SK-N-SH (cell line): Measurements from ENCODE around the gene SIK2. TPM values are rescaled to one million over a fixed set of nuclear protein-coding genes. Genes with fewer than 3 reads are reported as not detected.

Source experiments
- CTCF ChIA-PET: fragments of 300-600, 350-600 bp; formaldehyde crosslinking; extraction: SDS; loops from one replicate; lab custom pipeline; 2021; lab: Yijun Ruan, JAX
- POLR2A ChIA-PET: fragments of 350-600 bp; sonication (Branson Sonifier 250); formaldehyde crosslinking; extraction: SDS; loops from one replicate; lab custom pipeline; 2020; ENCODE audit warnings: antibody characterized with exemption, inconsistent platforms; lab: Yijun Ruan, JAX
- DNase-seq: peaks from one replicate; pipeline ENCODE4 v3.0.0; 2012
- H2AFZ ChIP-seq: fragments of 200-600 bp; sonication (generic); 2 replicates; pipeline ENCODE4 v1.8.1; 2016; ENCODE audit warnings: antibody characterized with exemption, mild to moderate bottlenecking, low read depth
- H3F3A ChIP-seq: fragments of 200-600 bp; sonication (generic); replicated peaks from 2 replicates; pipeline ENCODE3; 2016; ENCODE audit warnings: antibody characterized with exemption, mild to moderate bottlenecking; ENCODE audit not compliant: insufficient read depth
- H3K27ac ChIP-seq, 2 experiments: fragments of 200-500 bp in 1 of 2; fragments of 200-600 bp in 1 of 2; sonication (Bioruptor generic) in 1 of 2; sonication (generic), shearing (Covaris generic) in 1 of 2; 2 replicates each; pipeline versions ENCODE4 v1.5.1 to v1.6.1; 2014 to 2016; ENCODE audit warnings: low read depth in 2 of 2, inconsistent platforms in 1 of 2, low read length in 1 of 2, mild to moderate bottlenecking in 1 of 2, mixed read lengths in 1 of 2
- H3K27me3 ChIP-seq: fragments of 200-600 bp; sonication (generic), shearing (Covaris generic); 2 replicates; pipeline ENCODE4 v1.6.1; 2016; ENCODE audit warnings: mixed run types; ENCODE audit not compliant: insufficient read depth
- H3K36me3 ChIP-seq, 2 experiments: fragments of 200-500 bp in 1 of 2; fragments of 200-600 bp in 1 of 2; sonication (Bioruptor generic) in 1 of 2; sonication (generic) in 1 of 2; replicated peaks in 1 of 2; 2 replicates each; pipeline versions ENCODE3 to v1.5.1; 2014 to 2016; ENCODE audit warnings: low read length in 1 of 2, mild to moderate bottlenecking in 1 of 2; ENCODE audit not compliant: insufficient read depth in 2 of 2, control insufficient read depth in 1 of 2
- H3K4me1 ChIP-seq, 2 experiments: fragments of 200-500 bp in 1 of 2; fragments of 200-600 bp in 1 of 2; sonication (Bioruptor generic) in 1 of 2; sonication (generic), shearing (Covaris generic) in 1 of 2; 2 replicates each; pipeline versions ENCODE4 v1.5.1 to v1.6.1; 2014 to 2016; ENCODE audit warnings: low read depth in 1 of 2, low read length in 1 of 2, mixed run types in 1 of 2; ENCODE audit not compliant: insufficient read depth in 2 of 2, control insufficient read depth in 1 of 2
- H3K4me2 ChIP-seq: fragments of 200-600 bp; sonication (generic), shearing (Covaris generic); 2 replicates; pipeline ENCODE4 v1.6.1; 2017; ENCODE audit warnings: mixed run types
- H3K4me3 ChIP-seq, 2 experiments: fragments of 200-500 bp in 1 of 2; fragments of 200-600 bp in 1 of 2; sonication (Bioruptor generic) in 1 of 2; sonication (generic), shearing (Covaris generic) in 1 of 2; 2 replicates each; pipeline versions ENCODE4 v1.5.1 to v1.8.1; 2014 to 2016; ENCODE audit warnings: low read depth in 2 of 2, inconsistent platforms in 1 of 2, low read length in 1 of 2, mild to moderate bottlenecking in 1 of 2, mixed read lengths in 1 of 2, moderate library complexity in 1 of 2
- H3K79me2 ChIP-seq: fragments of 200-600 bp; sonication (generic); 2 replicates; pipeline ENCODE4 v1.8.1; 2017; ENCODE audit warnings: mild to moderate bottlenecking; ENCODE audit not compliant: insufficient read depth
- H3K9ac ChIP-seq: fragments of 200-600 bp; sonication (generic); 2 replicates; pipeline ENCODE4 v1.6.1; 2017; ENCODE audit warnings: mixed run types
- H3K9me2 ChIP-seq: fragments of 200-600 bp; sonication (generic); 2 replicates; pipeline ENCODE4 v1.6.1; 2017; ENCODE audit warnings: mixed run types
- H3K9me3 ChIP-seq: fragments of 200-600 bp; sonication (generic); 2 replicates; pipeline ENCODE4 v1.6.1; 2017; ENCODE audit warnings: mixed run types, mild to moderate bottlenecking, moderate library complexity
- H4K20me1 ChIP-seq: fragments of 200-600 bp; sonication (generic); 2 replicates; pipeline ENCODE4 v1.6.1; 2017; ENCODE audit warnings: mild to moderate bottlenecking, mixed run types; ENCODE audit not compliant: insufficient read depth
- CHD2 ChIP-seq: fragments of 150-350 bp; IDR thresholded peaks from 2 replicates; pipeline ENCODE4 v1.6.1; 2018; ENCODE audit warnings: low read length; ENCODE audit not compliant: partially characterized antibody
- CTCF ChIP-seq: fragments of 200-600 bp; sonication (generic); IDR thresholded peaks from 2 replicates; pipeline ENCODE4 v1.6.1; 2017; ENCODE audit warnings: antibody characterized with exemption, mild to moderate bottlenecking, moderate library complexity
- FOSL2 ChIP-seq: IDR thresholded peaks from 2 replicates; pipeline ENCODE4 v1.4.0; 2012; ENCODE audit warnings: low read depth, mild to moderate bottlenecking, moderate library complexity, borderline replicate concordance
- JUND ChIP-seq: IDR thresholded peaks from 2 replicates; pipeline ENCODE4 v1.4.0; 2012
- MAX ChIP-seq: IDR thresholded peaks from 2 replicates; pipeline ENCODE4 v1.4.0; 2012; ENCODE audit warnings: low read depth
- NFIC ChIP-seq: IDR thresholded peaks from 2 replicates; pipeline ENCODE4 v1.4.0; 2012; ENCODE audit warnings: borderline replicate concordance
- PBX3 ChIP-seq: IDR thresholded peaks from 2 replicates; pipeline ENCODE4; 2012
- REST ChIP-seq: IDR thresholded peaks from 2 replicates; pipeline ENCODE4 v1.6.1; 2012; ENCODE audit warnings: mild to moderate bottlenecking, low read depth, low read length, moderate library complexity
- SMC3 ChIP-seq: IDR thresholded peaks from 2 replicates; pipeline ENCODE4 v1.6.1; 2012; ENCODE audit warnings: low read depth, low read length, improper control_type of control experiment
- USF1 ChIP-seq: IDR thresholded peaks from 2 replicates; pipeline ENCODE4 v1.4.0; 2012; ENCODE audit warnings: low read depth, borderline replicate concordance
- YY1 ChIP-seq: IDR thresholded peaks from 2 replicates; pipeline ENCODE4 v1.4.0; 2012; ENCODE audit warnings: low read depth, mild to moderate bottlenecking
- ZBTB33 ChIP-seq: IDR thresholded peaks from 2 replicates; pipeline ENCODE4 v1.4.0; 2012; ENCODE audit warnings: low read depth, borderline replicate concordance
- WGBS: methylation state at CpG from one replicate; pipeline ENCODE4 v1.1.6; 2017; ENCODE audit warnings: low lambda C conversion rate; 5-methylcytosine and 5-hydroxymethylcytosine counted together
- polyA plus RNA-seq, 3 experiments: library from polyadenylated mRNA; depleted of rRNA; stranded (reverse); fragments of >200 nt; gene quantifications; 2 replicates each; pipeline ENCODE4 v1.2.3, GENCODE V29; 2012

SIK2 gene
- polyA plus RNA-seq, 1 of the 3 experiments (the other 2 are of a cell fraction) = 8.9 TPM

GRCh38 chr11:111718436-111718835 lies 116.2 kb downstream of the SIK2 start:
- POLR2A ChIA-PET = no interaction called here
- Histone ChIP-seq H3K4me1 (peaks cover 18 to 24% of the 10 kb centered on the region in 2 experiments; a peak in 2 of 4 replicates), H3K79me2 (no peaks in the 10 kb centered on the region), H3F3A (peaks cover 17% of the 10 kb centered on the region), H3K4me3 (no peak overlapping the region), H4K20me1 (no peaks in the 10 kb centered on the region), H3K9me2 (no peaks in the 10 kb centered on the region), H3K27me3 (no peaks in the 10 kb centered on the region), H3K27ac (peak overlapping the region in 1 of 2 experiments; percentile 41; a peak in 2 of 4 replicates), H3K4me2 (0 out of 2 replicates have a peak overlapping the region, but pooled peaks have one; percentile 12), H2AFZ (no peak overlapping the region), H3K9ac (no peak overlapping the region), H3K36me3 (peaks cover 37 to 41% of the 10 kb centered on the region in 2 experiments), H3K9me3 (no peaks in the 10 kb centered on the region)
- DNase-seq = no peak
- CTCF ChIA-PET = no interaction called here
- WGBS = 70% methylated on average over 6 of the region's 6 CpGs
- TF ChIP-seq FOSL2 (peak; percentile 45; the same call in 1 of the 2 replicates), REST (no peak), PBX3 (no peak), JUND (peak; percentile 40), NFIC (0 out of 2 replicates have a peak, but pooled peaks have one; percentile 18), ZBTB33 (no peak)

GRCh38 chr11:111718859-111719258 lies 116.6 kb downstream of the SIK2 start:
- H3K79me2 ChIP-seq = no peaks in the 10 kb centered on the region
- no peaks in the 10 kb centered on the region for H3K27me3 ChIP-seq
- peaks cover 35 to 45% of the 10 kb centered on the region in 2 experiments for H3K36me3 ChIP-seq
- no peak overlapping the region for H3K9ac ChIP-seq
- ChIA-PET CTCF (no interaction called here), POLR2A (no interaction called here)
- H4K20me1 ChIP-seq = no peaks in the 10 kb centered on the region
- H3K4me1 ChIP-seq = peaks cover 18 to 28% of the 10 kb centered on the region in 2 experiments; a peak in 2 of 4 replicates
- WGBS = 86% methylated on average over 5 of the region's 5 CpGs
- H2AFZ ChIP-seq = no peak overlapping the region
- peaks cover 17% of the 10 kb centered on the region for H3F3A ChIP-seq
- no peaks in the 10 kb centered on the region for H3K9me2 ChIP-seq
- no peak overlapping the region for H3K4me3 ChIP-seq
- H3K9me3 ChIP-seq = no peaks in the 10 kb centered on the region
- H3K27ac ChIP-seq = peak overlapping the region in 1 of 2 experiments; percentile 41; a peak in 2 of 4 replicates
- H3K4me2 ChIP-seq = 0 out of 2 replicates have a peak overlapping the region, but pooled peaks have one; percentile 12
- DNase-seq = no peak
- TF ChIP-seq MAX = no peak
- TF ChIP-seq USF1 = no peak
- TF ChIP-seq SMC3 = no peak
- no peak for TF ChIP-seq CHD2
- TF ChIP-seq ZBTB33 = no peak
- no peak for TF ChIP-seq YY1
- TF ChIP-seq CTCF = no peak
